GM19023 (cell line): ENCODE measurements around the gene OR52J3.
"Not testable (repeated sequence)": the region's sequence is repeated elsewhere in the genome, so short reads cannot be mapped to it uniquely, and the experiment has no call there.

Experiments
- ATAC-seq: cut with Tn5 transposase; IDR thresholded peaks from one replicate; pipeline ENCODE4 v1.9.1; 2021; ENCODE audit warnings: mild to moderate bottlenecking, moderate library complexity; ENCODE audit not compliant: unreplicated experiment

The OR52J3 gene

DNA sequence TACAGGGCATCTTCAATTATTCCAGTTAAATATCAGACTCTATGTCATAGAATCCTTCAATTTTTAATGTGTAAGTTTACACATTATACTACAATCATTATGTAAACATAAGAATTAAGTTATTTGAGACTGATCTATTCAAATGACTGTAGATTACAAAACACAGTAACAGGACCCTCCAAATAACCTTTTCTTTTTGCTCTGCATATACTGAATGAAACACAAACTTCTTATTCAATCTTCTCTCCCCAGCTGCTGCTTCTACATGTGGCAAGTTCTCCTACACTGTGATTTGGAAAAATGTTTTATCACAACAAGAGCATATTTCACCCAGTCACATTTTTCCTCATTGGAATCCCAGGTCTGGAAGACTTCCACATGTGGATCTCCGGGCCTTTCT, at the start of gene OR52J3:
Gene OR52J3, plus strand, starts transcription at position 301 of the 400 bp plus-strand sequence. Its CDS starts 0 bp downstream, at position 301.
- ATAC-seq = no peak

- no peak for ATAC-seq
These were observed 41.7 kb upstream of the OR52J3 start for GRCh38 chr11:5004424-5005274.

DNA sequence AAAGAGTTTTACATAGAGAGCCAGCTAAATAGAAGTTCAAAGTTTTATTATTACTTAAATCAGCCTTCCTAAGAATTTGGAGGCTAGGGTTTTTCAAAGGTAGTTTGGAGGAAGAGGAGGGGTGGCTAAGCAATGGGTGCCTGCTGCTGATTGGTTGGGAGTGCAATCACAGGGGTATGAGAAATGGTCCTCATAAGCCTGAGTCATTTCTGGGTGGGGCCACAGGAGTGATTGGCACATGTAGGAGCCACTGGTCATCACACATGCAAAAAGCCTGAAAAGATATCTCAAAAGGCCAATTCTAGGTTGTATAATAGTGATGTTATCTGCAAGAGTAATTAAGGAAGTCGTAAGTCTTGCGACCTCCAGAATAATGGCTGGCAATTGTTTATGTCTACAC, 38.8 kb upstream of the OR52J3 start:
- ATAC-seq = no peak

GRCh38 chr11:5011254-5011653, 35.1 kb upstream of the OR52J3 start:
- ATAC-seq = no peak

DNA sequence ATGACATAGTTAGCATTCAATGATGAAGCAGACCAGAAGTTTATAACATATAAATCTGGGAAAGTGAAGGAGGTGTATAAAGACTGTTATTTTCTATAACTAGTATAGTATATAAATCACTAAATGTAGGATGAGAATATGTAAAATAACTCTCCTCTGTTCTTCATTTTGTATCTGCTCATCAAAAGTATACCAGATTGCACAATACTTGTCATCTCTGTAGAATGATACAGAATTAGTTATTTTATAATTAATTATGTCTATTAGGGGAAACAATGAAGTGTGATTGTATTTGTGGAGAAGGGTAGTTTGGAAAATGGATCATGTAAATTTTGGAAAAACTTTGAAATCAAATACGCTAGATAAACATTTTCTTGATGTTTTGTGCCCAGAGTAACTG, 33.3 kb upstream of the OR52J3 start:
- ATAC-seq = no peak

DNA sequence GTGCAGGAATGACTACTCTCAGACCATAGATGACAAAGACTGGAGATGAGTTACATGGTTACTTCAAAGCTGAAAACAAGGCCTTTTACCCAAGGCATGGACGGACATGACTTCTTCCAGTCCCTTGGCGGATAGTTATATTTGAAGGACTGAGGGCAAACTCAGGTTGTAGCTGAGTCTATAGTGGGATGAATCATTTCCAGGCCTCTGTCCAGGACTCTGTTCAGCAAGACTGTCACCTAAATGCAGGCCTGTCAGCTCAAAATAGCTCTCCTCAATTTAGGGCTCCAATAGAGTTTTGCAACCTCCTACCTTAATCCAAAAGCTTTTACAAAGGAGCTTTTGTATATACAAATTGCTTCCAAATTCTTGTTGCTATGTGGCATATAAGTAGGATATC, 24.3 kb upstream of the OR52J3 start:
- no peak for ATAC-seq

DNA sequence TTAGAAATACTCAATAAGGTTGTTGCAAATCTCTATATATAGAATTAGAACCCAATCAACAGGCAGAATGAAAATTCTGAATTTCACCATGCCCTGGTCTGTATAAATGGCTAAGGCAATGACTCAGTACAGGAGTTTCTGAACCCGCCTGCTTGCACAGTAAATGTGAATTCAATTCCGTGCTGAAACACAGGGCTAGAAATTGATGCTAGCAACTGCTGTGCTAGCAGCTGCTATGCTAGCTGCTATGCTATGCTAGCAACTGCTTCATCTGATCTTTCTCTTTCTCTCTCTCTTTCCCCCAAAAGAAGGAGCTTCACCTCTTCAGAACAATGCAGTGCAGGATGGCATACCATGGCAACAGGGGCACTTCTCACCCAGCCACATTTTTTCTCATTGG, 9.7 kb upstream of the OR52J3 start:
- no peak for ATAC-seq

- no peak for ATAC-seq
These were observed 8.4 kb upstream of the OR52J3 start for GRCh38 chr11:5037926-5038325.

DNA sequence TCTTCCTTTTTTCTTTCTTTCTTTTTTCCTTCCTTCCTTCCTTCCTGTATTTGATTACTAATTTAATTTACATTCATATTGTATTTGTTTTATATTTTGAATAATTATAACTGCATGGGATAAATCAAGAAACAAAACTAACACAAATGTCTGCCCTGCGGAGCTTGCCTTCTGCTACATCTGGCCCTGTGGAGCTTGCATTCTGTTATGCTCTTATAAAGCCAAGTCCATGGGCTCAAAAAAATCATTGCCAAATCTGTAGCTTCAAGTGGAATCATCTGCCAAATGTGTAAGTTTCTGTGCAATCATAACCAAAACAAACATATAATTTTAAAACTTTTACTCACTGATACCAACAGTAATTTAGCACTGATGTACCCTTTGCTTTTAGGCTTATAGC, 8.0 kb upstream of the OR52J3 start:
- ATAC-seq = no peak

DNA sequence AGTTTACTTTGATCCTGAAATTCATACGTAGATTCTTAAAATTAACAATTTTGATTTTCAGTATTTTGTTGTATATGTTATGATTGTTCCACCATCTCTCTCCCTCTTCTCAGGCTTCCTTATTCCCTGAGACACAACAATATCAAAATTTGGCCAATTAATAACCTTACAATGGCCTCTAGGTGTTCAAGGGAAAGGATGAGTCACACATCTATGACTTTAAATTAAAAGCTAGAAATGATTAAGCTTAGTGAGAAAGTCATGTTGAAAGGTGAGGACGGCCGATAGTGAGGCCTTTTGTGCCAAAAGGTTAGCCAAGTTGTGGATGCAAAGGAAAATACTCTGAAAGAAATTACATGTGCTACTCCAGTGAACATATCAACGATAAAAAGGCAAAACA, 5.5 kb upstream of the OR52J3 start:
- ATAC-seq = no peak

DNA sequence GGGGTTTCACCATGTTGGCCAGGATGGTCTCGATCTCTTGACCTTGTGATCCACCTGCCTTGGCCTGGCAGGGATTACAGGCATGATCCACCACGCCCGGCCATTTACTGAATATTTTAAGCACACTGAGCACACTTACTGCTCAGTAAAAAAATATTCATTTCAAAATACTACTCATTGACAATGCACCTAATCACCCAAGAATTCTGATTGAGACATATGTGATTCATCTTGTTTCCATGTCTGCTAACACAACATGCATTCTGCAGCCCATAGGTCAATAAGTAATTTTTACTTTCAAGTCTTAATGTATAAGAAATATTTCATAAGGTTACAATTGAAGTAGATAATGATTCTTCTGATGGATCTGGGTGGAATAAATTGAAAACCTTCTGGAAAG, 4.2 kb upstream of the OR52J3 start:
- ATAC-seq = no peak

- no peak for ATAC-seq
These were observed 2.9 kb upstream of the OR52J3 start for GRCh38 chr11:5043380-5043779.

GRCh38 chr11:5046754-5047330, 516 bp downstream of the OR52J3 start:
- ATAC-seq = no peak

GRCh38 chr11:5058679-5059078, 12.4 kb downstream of the OR52J3 start:
- ATAC-seq = not testable (repeated sequence)

DNA sequence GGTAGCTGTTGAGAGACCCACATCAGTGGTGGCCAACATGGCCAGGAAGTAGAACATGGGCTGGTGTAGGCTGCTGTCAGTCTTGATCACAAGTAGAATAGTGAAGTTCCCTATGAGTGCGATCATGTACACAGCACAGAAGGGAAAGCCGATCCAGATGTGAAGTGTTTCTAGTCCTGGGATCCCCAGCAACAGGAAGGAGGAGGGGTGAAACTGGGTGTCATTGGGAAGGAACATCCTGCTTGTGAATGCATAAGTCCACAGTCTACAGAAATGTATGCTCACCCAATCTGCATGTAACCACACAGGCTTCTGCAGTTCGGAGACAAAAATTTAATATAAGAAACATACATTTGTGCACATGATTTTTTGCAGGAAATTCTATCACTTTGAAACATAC, 13.1 kb downstream of the OR52J3 start, which contains the start of gene OR52E2:
Gene OR52E2, minus strand, starts transcription at position 237 of the 400 bp plus-strand sequence. Its CDS starts 0 bp downstream, at position 237.
- ATAC-seq = no peak

DNA sequence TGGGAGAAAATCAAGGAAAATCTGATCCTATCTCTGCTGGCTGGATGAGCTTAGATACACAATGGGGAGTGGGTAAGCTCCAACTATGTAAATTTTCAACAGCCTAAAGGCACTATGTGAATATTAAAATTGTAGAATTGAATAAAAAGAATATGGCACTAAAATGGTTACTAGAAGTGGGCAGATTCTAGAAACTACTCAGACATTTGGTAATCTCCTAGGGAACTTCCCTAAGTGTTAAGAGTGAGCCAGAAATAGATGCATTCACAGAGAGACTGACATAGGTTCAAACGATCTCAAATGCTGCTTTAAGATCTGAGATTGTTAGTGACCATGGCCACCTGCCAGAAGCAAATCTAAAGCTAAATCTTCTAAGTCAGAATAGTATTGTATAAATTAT, 18.7 kb downstream of the OR52J3 start:
- ATAC-seq = no peak

GRCh38 chr11:5069272-5069671, 22.9 kb downstream of the OR52J3 start, which contains the start of gene OR52E1:
Gene OR52E1 (plus strand): TSS chr11:5069572.
- ATAC-seq = no peak

DNA sequence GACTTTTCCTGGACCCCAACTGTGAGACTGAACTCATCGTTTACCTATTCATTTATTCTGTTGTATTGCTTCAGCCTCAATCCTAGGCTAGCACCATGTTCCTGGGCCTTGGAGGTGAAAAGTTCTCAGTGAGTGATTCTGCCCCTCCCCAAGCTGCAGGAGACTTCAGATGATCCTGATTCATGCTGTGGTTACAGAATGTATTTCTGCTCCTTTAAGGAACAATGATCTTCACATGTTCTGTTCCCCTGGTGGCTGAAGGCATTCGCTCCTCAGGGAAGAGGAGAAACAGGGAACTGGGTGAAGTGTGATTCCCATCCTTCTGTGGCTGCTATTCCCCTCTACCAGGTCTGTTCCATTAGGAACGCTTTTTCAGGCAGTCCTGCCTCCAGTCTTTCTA, 25.5 kb downstream of the OR52J3 start:
- no peak for ATAC-seq

DNA sequence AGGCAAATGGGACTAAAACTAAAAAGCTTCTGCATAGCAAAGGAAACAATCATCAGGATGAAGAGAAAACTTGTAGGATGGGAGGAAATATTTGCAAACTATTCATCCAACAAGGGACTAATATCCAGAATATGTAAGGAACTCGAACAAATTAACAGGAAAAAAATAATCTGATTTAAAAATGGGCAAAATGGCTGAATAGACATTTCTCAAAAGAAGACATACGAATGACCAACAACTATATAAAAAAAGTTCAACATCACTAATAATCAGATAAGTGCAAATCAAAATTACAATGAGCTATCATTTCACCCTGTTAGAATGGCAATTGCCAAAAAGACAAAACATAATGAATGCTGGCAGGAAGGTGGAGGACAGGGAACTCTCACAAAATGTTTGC, 35.1 kb downstream of the OR52J3 start:
- no peak for ATAC-seq

GRCh38 chr11:5083602-5084001, 37.3 kb downstream of the OR52J3 start:
- no peak for ATAC-seq

DNA sequence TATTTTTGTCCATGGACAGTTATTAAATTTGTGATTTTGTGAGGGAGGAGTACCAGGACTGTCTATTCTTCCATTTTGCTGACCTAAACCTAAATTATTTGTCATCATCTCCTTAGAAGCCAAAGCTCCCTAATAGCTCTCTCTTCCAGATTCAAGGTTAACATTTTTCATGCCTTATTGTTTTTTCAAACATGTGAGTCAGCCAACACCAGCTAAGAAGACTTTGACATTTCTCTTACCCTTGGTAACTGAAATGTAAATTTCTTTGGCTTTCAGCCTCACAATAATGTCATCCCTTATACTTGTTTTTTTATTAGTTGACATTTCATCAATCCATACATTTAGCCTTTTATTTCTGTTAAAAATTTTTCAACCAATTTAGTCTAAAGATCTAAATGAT, 42.2 kb downstream of the OR52J3 start:
- ATAC-seq = no peak

- no peak for ATAC-seq
These were observed 44.3 kb downstream of the OR52J3 start for GRCh38 chr11:5090668-5091067.
